Fibroblast of pulmonary artery (primary cell): ENCODE data around the gene FSTL1.

Experiments
- DNase-seq: peaks from one replicate; pipeline ENCODE4 v3.0.0-alpha.2; 2010; ENCODE audit warnings: low read depth
- H3K4me3 ChIP-seq: replicated peaks from 2 replicates; pipeline ENCODE4 v1.5.1; 2011; ENCODE audit warnings: low read depth, mild to moderate bottlenecking, control low read depth, low read length, moderate library complexity
- TF ChIP-seq, protein P1 (sequence below): IDR thresholded peaks from 2 replicates; pipeline ENCODE4 v1.5.1; 2011; ENCODE audit warnings: mild to moderate bottlenecking, control low read depth, low read length, inconsistent platforms; ENCODE audit errors: missing control alignments

FSTL1 gene

GRCh38 chr3:120415756-120416155 lies 35.0 kb downstream of the FSTL1 start:
- no peak for DNase-seq
- TF ChIP-seq, protein P1, sequence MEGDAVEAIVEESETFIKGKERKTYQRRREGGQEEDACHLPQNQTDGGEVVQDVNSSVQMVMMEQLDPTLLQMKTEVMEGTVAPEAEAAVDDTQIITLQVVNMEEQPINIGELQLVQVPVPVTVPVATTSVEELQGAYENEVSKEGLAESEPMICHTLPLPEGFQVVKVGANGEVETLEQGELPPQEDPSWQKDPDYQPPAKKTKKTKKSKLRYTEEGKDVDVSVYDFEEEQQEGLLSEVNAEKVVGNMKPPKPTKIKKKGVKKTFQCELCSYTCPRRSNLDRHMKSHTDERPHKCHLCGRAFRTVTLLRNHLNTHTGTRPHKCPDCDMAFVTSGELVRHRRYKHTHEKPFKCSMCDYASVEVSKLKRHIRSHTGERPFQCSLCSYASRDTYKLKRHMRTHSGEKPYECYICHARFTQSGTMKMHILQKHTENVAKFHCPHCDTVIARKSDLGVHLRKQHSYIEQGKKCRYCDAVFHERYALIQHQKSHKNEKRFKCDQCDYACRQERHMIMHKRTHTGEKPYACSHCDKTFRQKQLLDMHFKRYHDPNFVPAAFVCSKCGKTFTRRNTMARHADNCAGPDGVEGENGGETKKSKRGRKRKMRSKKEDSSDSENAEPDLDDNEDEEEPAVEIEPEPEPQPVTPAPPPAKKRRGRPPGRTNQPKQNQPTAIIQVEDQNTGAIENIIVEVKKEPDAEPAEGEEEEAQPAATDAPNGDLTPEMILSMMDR = no peak
- H3K4me3 ChIP-seq = no peak overlapping the region

GRCh38 chr3:120410541-120410940 lies 40.3 kb downstream of the FSTL1 start:
- no peak overlapping the region for H3K4me3 ChIP-seq
- TF ChIP-seq, protein P1 = no peak
- DNase-seq = peak; percentile 39

DNA sequence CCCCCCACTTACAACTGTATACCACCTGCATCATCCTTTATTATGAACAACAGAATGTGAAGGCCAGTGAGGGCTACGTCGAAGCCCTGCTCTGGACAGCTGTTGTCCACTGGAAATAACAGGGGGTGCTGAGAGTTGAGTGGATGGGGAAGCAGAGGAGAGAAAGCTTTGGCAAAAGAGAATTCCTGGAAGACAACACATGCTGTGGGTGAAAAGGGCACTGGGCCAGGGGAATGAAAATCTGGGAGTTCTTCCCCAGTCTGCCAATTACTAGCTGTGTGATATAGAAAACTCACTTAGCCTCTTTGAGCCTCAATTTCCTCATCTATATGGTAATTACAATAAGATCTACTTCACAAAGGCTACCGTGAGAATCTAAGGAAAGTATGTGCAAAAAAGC lies 40.7 kb downstream of the FSTL1 start:
- DNase-seq = no peak
- TF ChIP-seq, protein P1 = no peak
- H3K4me3 ChIP-seq = no peak overlapping the region

- no peak for DNase-seq
- H3K4me3 ChIP-seq = no peak overlapping the region
- TF ChIP-seq, protein P1 = no peak
Observed at GRCh38 chr3:120407508-120408287, 43.1 kb downstream of the FSTL1 start.

- TF ChIP-seq, protein P1 = no peak
- no peak overlapping the region for H3K4me3 ChIP-seq
- DNase-seq = no peak
Observed at GRCh38 chr3:120404876-120405275, 45.9 kb downstream of the FSTL1 start.

GRCh38 chr3:120402257-120402656 lies 48.5 kb downstream of the FSTL1 start:
- DNase-seq = no peak
- TF ChIP-seq, protein P1 = no peak

GRCh38 chr3:120399372-120399771 lies 51.4 kb downstream of the FSTL1 start:
- DNase-seq = no peak
- H3K4me3 ChIP-seq = no peak overlapping the region
- TF ChIP-seq, protein P1 = no peak

More at GRCh38 chr3:120402257-120402656, 48.5 kb downstream of the FSTL1 start:
- H3K4me3 ChIP-seq = no peak overlapping the region
